IMR-90 (cell line): ENCODE data around the gene GMPR.

Experiments used
- CEBPB ChIP-seq: IDR thresholded peaks from 2 replicates; pipeline ENCODE4 v1.6.1; 2012; ENCODE audit warnings: low read depth, low read length, improper control_type of control experiment
- CTCF ChIP-seq: conservative IDR thresholded peaks from 2 replicates; pipeline ENCODE4 v1.5.1; 2012; ENCODE audit warnings: mild to moderate bottlenecking, low read depth, low read length, improper control_type of control experiment
- MAFK ChIP-seq: IDR thresholded peaks from 2 replicates; pipeline ENCODE4 v1.6.1; 2012; ENCODE audit warnings: low read depth, low read length, improper control_type of control experiment
- POLR2A ChIP-seq: IDR thresholded peaks from 2 replicates; pipeline ENCODE4 v1.6.1; 2012; ENCODE audit warnings: mild to moderate bottlenecking, low read depth, low read length
- RFX5 ChIP-seq: IDR thresholded peaks from 2 replicates; pipeline ENCODE4 v1.8.0; 2012; ENCODE audit warnings: low read depth, mild to moderate bottlenecking, low read length, moderate library complexity

GRCh38 chr6:16329233-16329632 is 90.8 kb downstream of the GMPR start:
- no peak for TF ChIP-seq CTCF
- no peak for TF ChIP-seq RFX5
- TF ChIP-seq CEBPB = no peak
- TF ChIP-seq MAFK = no peak
- no peak for TF ChIP-seq POLR2A
